Mesothelial cell of epicardium (in vitro differentiated cells): ENCODE results near the gene PFN3. TPM values are rescaled to one million over a fixed set of nuclear protein-coding genes. Genes with fewer than 3 reads are reported as not detected.

Experiments used
- DNase-seq, 2 experiments: peaks; one replicate each; pipeline ENCODE4 v3.0.0; 2021; ENCODE audit warnings: low spot score in 2 of 2; ENCODE audit not compliant: unreplicated experiment in 2 of 2
- H3K27ac Mint-ChIP-seq: 2 replicates; pipeline ENCODE4 v1.8.0; 2021; ENCODE audit warnings: mixed read lengths
- H3K27me3 Mint-ChIP-seq: 2 replicates; pipeline ENCODE4 v1.8.0; 2021; ENCODE audit warnings: low read depth, mixed read lengths
- H3K36me3 Mint-ChIP-seq: 2 replicates; pipeline ENCODE4 v1.8.0; 2021; ENCODE audit warnings: mixed read lengths
- H3K4me1 Mint-ChIP-seq: 2 replicates; pipeline ENCODE4 v1.8.0; 2021; ENCODE audit warnings: mixed read lengths
- H3K4me3 Mint-ChIP-seq: 2 replicates; pipeline ENCODE4 v1.8.0; 2021; ENCODE audit warnings: mild to moderate bottlenecking, moderate library complexity, mixed read lengths
- H3K9me3 Mint-ChIP-seq: 2 replicates; pipeline ENCODE4 v1.8.0; 2021; ENCODE audit warnings: mixed read lengths
- CTCF ChIP-seq: fragments of 200-600 bp; sonication (generic); IDR thresholded peaks from one replicate; pipeline ENCODE4 v1.5.0; 2021; ENCODE audit warnings: antibody characterized with exemption; ENCODE audit not compliant: unreplicated experiment
- total RNA-seq: library from RNA; stranded (reverse); gene quantifications from 3 replicates; pipeline ENCODE4 v1.2.1, GENCODE V29; 2021

PFN3 gene
- total RNA-seq, 1 donor from 2014 or later = not detected

DNA sequence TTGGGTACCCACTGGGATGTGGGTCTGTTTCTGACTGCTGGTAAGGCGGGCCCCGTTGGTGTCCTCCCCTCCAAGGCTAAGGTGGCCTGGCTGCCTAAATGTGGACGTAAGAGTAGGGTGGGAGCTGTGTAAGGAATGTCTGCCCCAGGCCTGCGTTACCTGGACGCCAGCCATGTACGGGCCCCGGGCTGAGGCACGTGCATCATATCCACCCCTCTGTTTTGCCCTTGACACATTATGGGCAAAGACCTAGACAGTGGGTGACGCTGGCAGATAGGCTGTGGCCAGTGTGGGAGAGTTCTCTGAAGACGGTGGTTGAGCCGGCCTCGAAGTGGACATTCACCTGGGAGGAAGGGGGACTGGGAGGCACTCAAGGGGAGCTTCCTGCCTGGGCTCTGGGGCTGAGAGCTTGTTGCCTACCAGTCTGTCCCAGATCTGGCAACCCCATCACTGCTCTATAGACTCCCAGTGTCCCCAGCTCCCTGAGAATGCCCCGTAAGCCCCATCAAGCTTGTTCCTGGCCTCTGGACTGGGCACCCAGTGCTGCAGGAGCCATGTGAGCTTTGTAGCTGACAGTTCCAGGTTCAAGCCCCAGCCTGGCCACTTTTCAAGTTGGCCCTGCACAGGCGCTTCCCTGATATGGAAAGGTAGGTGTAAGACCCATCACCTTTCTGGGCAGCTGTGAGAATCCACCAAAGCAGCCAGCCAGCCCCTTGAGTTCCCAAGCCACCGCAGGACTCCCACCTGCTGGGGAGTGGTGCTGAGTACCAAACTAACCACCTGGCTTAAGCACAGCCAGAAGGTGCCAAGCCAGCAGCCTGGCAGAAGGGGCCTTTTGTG is 42.9 kb upstream of the PFN3 start:
- Mint-ChIP-seq H3K27me3 (peaks cover 24% of the 10 kb centered on the region), H3K9me3 (no peaks in the 10 kb centered on the region), H3K4me1 (peaks cover 23% of the 10 kb centered on the region), H3K4me3 (no peak overlapping the region), H3K27ac (no peak overlapping the region), H3K36me3 (peaks cover 9% of the 10 kb centered on the region)
- no peak for DNase-seq
- TF ChIP-seq CTCF = no peak

DNA sequence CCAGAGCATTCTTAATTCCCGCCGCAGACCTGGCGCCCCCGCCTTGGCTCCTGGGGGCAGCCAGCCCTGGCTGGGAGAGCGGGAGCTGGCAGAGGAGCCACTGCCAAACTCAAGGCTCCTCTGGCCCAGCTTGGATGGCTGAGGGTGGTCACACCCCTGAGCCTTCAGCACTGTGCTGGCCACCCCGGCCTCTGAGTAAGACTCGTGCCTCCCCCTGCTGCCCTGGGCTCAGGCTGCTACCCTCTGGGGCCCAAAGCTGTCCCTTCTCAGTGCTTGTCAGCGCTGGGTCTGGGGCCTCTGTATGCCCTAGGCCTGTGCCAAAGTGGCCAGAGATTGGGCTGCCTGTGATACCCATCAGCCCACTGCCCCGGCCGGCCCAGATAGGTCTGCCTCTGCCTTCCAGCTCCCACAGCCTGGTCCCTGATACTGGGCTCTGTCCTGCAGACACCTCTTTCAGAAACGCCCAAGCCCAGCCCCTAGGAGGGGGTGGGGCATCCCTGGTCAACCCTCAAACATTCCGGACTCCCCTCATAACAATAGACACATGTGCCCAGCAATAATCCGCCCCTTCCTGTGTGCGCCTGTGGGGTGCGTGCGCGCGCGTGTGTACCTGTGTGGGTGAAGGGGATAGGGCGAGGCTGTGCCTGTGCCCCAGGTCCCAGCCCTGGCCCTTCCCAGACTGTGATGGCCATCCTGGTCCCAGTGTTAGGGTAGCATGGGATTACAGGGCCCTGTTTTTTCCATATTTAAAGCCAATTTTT is 41.8 kb upstream of the PFN3 start:
- H3K36me3 Mint-ChIP-seq = peaks cover 15% of the 10 kb centered on the region
- peaks cover 14% of the 10 kb centered on the region for H3K4me1 Mint-ChIP-seq
- no peaks in the 10 kb centered on the region for H3K9me3 Mint-ChIP-seq
- no peak overlapping the region for H3K27ac Mint-ChIP-seq
- H3K27me3 Mint-ChIP-seq = peaks cover 14% of the 10 kb centered on the region
- DNase-seq = no peak
- no peak overlapping the region for H3K4me3 Mint-ChIP-seq
- TF ChIP-seq CTCF = no peak

GRCh38 chr5:177440990-177441780 is 40.7 kb upstream of the PFN3 start:
- TF ChIP-seq CTCF = no peak
- DNase-seq = no peak

DNA sequence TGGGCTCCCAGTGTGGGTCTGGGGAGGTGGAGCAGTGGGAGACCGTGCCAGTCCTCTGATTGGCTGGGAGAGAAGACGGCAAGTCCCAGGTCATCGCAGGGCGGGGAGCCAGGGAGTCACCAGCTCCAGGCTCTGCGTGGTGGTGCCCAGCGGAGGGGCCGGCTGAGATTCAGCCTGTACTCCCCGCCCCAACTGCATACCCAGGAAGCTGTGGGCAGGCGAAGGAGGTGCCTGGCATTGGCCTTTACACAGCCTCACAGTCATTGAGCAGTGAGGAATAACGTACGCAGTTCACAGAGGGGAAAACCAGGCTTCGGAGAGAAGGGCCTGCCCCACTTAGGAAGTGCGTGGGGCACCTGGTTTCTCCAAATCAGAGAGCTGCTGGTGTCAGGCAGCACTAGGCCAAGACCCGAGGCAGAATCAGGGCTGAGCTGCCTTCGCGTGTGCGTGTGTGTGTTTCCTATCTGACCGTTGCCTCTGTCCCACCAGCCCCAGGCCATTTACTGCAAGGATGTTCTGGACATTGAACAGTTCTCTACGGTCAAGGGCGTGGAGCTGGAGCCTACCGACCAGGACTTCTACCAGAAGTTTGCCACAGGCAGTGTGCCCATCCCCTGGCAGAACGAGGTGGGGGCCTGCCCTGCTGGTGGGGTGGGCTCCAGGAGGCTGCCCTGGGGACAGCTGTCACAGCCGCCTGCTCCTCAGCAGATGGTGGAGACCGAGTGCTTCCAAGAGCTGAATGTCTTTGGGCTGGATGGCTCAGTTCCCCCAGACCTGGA is 39.9 kb upstream of the PFN3 start:
- TF ChIP-seq CTCF = no peak
- no peaks in the 10 kb centered on the region for H3K9me3 Mint-ChIP-seq
- no peak overlapping the region for H3K4me3 Mint-ChIP-seq
- peaks cover 20% of the 10 kb centered on the region for H3K36me3 Mint-ChIP-seq
- peaks cover 8% of the 10 kb centered on the region for H3K4me1 Mint-ChIP-seq
- DNase-seq = no peak
- no peak overlapping the region for H3K27ac Mint-ChIP-seq
- peaks cover 7% of the 10 kb centered on the region for H3K27me3 Mint-ChIP-seq

More at GRCh38 chr5:177440990-177441780, 40.7 kb upstream of the PFN3 start:
- no peak overlapping the region for H3K4me3 Mint-ChIP-seq
- H3K27me3 Mint-ChIP-seq = peaks cover 14% of the 10 kb centered on the region
- H3K9me3 Mint-ChIP-seq = no peaks in the 10 kb centered on the region
- H3K36me3 Mint-ChIP-seq = peaks cover 18% of the 10 kb centered on the region
- H3K27ac Mint-ChIP-seq = no peak overlapping the region
- H3K4me1 Mint-ChIP-seq = peaks cover 14% of the 10 kb centered on the region

DNA sequence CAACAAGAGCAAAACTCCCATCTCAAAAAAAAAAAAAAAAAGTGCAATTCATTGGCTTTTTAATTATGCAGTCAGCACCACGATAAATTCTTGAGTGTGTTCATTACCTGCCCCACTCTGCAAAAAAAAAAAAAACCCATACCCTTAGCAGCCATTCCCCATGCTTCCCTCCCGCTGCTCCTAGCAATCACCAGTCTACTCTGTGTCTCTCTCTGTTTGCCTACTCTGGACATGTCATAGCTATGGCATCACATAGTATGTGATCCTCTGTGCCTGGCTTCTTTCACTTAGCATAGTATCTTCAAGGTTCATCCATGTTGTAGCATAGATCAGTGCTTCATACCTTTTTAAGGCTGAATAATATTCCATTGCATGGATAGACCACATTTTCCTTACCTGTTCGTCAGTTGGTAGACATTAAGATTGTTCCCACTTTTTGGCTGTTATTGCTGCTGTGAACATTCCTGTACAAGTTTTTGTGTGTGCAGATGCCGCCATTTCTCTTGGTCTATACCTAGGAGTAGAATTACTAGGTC is 39.1 kb upstream of the PFN3 start:
- TF ChIP-seq CTCF = no peak
- Mint-ChIP-seq H3K27ac (no peak overlapping the region), H3K4me3 (no peak overlapping the region), H3K4me1 (peaks cover 3% of the 10 kb centered on the region), H3K9me3 (no peaks in the 10 kb centered on the region), H3K36me3 (peaks cover 20% of the 10 kb centered on the region), H3K27me3 (peaks cover 2% of the 10 kb centered on the region)
- no peak for DNase-seq
